Measurements from ENCODE around the gene ZNF287.

DNA sequence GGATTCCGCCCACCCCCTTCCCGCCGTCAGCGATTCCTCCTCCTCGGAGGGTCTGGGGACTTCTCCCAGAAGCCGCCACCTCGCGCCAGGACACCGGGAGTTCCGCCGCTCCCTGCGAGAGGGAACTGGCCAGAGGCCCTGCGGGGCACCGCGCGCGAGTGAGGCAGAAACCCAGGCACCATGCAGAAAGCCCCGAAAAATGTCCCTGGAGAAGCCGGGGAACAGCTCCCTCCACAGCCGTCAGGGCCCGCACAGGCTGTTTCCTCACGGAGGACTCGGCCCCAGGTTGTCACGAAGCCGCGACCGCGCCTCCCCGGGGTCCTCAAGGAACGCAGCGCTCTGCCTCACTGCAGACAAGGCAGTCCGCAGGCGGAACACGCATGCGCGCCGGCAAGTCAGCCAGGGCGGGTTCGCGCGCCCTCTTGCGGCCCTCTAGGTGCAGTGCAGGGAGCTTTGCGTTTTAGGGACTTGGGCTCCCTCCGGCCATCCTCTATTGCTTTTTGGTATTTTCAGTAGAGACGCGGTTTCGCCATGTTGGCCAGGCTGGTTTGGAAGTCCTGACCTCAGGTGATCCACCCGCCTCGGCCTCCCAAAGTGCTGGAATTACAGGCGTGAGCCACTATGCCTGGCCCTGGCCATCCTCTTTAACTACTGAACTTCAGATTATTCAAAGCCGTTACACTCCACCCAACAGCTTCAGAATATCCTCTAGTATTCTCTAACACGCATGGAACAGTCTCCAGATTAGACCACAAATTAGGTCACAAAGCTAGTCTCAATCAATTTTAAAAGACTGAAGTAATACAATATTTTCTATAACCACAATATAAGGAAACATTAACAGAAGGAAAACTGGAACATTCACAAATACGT is 20.3 kb upstream of the ZNF287 start:
- TF ChIP-seq, protein P1, sequence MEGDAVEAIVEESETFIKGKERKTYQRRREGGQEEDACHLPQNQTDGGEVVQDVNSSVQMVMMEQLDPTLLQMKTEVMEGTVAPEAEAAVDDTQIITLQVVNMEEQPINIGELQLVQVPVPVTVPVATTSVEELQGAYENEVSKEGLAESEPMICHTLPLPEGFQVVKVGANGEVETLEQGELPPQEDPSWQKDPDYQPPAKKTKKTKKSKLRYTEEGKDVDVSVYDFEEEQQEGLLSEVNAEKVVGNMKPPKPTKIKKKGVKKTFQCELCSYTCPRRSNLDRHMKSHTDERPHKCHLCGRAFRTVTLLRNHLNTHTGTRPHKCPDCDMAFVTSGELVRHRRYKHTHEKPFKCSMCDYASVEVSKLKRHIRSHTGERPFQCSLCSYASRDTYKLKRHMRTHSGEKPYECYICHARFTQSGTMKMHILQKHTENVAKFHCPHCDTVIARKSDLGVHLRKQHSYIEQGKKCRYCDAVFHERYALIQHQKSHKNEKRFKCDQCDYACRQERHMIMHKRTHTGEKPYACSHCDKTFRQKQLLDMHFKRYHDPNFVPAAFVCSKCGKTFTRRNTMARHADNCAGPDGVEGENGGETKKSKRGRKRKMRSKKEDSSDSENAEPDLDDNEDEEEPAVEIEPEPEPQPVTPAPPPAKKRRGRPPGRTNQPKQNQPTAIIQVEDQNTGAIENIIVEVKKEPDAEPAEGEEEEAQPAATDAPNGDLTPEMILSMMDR (IDR thresholded peaks at IDR 0.05; ENCODE audit: low read length): peak; percentile 89
- no peak for TF ChIP-seq EZH2 (IDR thresholded peaks at IDR 0.05; ENCODE audit: borderline replicate concordance, low read length)
